ENCODE results near the gene SLC1A7.

The SLC1A7 gene

DNA sequence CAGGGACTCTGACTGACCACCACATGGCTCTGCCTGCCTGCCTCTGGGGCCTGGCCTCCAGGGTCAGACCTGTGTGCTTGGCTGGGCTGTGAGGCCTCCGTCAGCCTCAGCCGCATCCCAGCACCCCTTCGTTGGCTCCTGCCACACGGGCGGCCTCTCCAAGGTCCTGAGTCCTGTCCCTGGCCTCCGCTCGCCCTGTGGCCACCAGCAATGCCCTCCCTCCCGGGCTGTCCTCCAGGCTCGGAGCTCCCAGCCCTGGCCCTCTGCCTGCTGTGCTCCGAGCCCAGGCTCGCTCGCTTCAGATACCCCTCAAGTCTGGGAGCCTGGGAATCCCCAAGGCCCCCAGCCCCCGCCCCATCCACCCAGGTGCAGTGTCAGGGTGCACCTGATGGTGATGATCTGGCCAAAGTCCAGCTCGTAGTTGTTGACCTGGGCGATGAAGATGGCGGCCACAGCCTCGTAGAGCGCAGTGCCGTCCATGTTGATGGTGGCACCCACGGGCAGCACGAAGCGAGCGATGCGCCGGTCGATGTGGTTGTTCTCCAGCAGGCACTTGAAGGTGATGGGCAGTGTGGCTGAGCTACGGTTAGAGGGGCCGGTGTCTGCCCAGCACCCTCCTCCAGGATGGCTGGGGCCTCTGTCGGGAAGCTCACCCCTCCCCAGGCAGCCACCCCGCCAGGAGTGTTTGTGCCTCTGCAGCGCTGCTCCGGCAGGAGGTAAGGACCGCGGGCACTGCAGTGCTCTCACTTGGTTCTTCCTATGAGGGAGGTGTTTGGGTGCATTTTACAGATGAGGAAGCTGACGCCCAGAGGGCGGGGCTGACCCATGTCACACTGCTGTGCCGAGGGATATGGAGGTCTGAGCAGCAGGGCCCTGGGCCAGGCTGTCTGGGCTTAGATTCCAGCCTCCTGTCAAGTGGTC, 52.0 kb downstream of the SLC1A7 start:
- DNase-seq (ENCODE audit: low read depth), result no peak

DNA sequence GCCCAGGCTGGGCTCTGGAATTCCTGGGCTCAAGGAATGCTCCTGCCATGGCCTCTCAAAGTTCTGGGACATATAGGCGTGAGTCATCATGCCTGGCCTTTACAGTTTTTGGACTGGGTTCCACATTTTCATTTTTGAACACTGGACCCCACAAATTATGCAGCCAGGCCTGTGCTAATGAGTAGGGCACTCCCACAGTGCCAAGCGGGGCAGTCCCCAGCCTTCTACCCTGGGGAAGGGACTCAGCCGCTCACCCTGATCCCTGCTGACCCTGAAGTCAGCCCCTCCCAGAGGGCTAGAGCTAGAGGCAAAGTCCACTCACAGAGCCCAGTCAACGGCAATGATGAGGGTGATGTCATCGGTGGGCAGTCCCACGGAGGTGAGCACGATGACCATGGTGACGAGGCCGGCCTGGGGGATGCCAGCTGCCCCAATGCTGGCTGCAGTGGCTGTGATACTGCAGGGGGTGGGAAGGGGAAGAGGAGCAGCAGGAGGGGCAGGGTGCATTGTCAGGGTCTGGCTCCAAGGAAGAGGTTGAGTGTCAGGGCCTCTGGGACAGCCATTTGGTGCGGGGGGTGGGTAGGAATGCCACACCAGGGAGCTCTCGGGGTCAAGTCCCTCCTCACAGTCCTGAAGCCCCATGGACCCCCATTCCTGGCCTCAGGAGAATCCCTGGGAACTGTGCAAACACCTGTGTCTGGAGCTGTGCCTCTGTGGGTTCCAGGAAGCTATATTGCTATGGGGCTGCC, 52.8 kb downstream of the SLC1A7 start:
- no peak for DNase-seq (ENCODE audit: low read depth)

- DNase-seq (ENCODE audit: low read depth), result no peak
Measured at GRCh38 chr1:53088616-53089300, 53.7 kb downstream of the SLC1A7 start.

GRCh38 chr1:53087332-53088285, 54.8 kb downstream of the SLC1A7 start:
- no peak for DNase-seq (ENCODE audit: low read depth)

GRCh38 chr1:53086491-53087070, 55.9 kb downstream of the SLC1A7 start:
- no peak for DNase-seq (ENCODE audit: low read depth)

DNA sequence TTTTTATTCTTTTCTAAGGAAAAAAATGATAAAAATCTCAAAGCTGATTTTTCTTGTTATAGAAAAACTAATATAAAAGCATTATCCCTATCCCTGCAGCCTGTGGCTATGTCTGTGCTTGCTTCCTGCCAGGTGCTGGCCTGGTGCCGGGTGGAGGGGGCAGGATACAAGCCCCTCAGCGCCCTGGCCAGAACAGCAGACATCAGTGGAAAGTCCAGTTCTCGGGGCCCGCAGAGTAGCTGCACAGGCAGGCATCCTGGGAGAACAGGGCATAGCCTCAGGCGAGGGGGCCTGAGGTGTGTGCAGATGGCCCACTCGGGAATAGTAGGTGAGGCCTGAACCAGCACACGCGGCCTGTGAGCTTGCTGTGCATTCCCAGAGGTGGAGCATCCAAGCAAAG, 57.0 kb downstream of the SLC1A7 start:
- DNase-seq (ENCODE audit: low read depth), result no peak

DNA sequence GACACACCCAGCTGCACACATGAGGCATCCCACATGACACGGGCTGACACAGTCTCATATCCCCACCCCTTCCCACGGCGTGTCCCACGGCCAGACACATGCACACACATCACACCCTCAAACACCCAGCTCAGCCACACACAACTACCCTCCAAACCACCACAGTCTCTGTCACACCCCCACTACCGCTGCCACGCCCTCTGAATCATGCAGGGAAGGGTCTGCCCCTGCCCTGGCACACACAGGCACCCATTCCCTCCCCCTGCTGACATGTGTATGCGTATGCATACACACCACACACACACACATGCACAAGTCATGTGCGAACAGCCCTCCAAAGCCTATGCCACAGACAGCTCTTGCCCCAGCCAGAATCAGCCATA, 57.9 kb downstream of the SLC1A7 start:
- DNase-seq (ENCODE audit: low read depth), result no peak

DNA sequence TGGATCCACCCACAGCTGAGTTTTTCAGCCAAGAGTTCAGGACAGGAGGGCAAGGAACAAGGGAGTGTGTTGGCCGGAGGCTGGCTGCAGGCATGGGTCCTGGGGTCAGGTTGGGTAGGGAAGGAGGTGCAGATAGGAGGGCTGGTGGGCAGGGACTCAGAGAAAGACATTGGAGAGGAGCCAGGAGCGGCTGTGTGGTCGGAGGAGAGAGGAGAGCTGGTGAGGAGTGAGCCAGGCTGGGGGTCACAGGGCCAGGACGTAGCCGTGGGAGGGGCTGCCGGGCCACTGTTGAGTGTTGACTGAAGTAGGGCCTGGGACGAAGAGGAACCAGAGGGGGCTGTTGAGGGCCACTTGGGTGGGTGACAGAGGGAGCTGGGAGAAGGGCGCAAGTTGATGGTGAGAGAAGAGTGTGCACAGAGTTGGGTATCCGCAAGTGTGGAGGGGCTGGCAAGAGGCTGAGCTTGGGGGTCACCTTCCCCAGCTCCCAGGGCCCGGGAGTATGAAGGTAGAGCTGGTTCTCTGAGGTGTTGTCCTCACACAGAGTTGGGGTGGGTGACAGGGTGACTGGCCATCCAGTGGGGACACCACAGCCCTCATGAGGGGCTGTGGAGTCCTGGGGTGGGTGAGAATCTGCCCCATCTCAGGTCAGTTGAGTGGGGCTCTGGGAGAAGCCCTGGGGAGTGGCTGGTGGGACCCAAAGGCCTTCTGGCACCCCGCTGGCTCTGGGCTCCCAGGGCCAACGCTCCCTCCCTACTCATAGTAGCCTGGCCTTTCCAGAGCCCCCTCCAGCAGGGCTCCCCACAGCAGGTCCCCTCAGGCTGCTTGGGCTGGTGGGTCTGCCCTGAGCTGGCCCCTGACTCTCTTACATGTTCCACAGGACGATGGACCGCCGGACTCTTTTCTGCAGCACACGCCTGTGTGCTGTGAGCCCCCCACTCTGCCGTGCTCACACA, 58.5 kb downstream of the SLC1A7 start:
- DNase-seq (ENCODE audit: low read depth), result no peak

- no peak for DNase-seq (ENCODE audit: low read depth)
Measured at GRCh38 chr1:53082826-53083455, 59.5 kb downstream of the SLC1A7 start.

DNA sequence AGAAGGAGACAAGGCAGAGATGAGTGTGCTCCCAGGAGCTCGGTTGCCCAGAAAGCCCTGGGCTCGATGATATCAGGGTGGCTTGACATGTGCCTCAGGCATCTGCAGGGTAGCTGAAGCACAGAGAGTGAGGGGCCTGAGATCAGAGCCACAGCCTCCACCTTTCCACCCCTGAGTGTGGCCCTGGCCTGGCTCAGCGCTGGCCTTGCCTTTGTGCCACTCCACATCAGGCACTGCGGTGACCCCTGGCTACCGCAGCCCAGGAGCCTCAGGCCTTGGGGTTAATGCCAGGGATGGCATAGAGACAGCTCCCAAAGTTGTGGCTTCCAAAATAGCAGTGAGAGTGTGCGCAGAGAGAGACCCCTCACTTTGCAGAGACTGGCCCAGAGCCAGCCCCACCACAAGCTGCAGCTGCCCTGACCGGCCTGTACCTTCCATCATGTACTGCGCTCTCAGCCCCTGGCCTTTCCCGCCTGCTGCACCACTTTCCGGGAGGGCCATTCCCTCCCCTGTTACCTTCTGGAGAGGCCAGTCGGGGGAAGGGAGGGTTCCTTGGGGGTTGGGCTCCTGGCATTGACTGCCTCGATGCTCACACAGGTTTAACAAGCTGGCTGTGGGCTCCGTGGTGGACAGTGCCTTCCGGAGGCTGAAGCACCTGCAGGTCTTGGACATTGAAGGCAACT, 60.9 kb downstream of the SLC1A7 start:
- DNase-seq (ENCODE audit: low read depth), result no peak

- DNase-seq (ENCODE audit: low read depth), result no peak
Measured at GRCh38 chr1:53080769-53081168, 61.7 kb downstream of the SLC1A7 start.

- DNase-seq (ENCODE audit: low read depth), result no peak
Measured at GRCh38 chr1:53080041-53080440, 62.4 kb downstream of the SLC1A7 start.

DNA sequence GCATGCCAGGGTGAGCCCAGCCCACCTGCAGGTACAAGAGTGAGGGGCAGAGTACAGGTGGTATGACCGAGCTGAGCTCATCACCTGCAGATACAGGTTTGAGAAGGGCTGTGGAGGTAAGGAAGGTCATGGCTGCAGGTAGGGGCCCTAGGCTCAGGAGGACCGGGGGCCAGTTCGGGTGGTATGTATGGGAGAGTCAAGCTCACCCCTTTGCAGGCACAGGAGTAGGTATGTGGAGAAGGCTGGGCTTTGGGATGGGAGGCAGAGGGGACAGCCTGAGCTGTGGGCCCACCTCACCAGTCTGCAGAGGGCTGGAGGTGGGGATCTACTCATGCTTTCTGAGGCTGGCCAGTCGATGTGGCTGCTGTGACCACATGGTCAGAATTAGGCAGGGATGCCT, 63.2 kb downstream of the SLC1A7 start:
- DNase-seq (ENCODE audit: low read depth), result no peak

DNA sequence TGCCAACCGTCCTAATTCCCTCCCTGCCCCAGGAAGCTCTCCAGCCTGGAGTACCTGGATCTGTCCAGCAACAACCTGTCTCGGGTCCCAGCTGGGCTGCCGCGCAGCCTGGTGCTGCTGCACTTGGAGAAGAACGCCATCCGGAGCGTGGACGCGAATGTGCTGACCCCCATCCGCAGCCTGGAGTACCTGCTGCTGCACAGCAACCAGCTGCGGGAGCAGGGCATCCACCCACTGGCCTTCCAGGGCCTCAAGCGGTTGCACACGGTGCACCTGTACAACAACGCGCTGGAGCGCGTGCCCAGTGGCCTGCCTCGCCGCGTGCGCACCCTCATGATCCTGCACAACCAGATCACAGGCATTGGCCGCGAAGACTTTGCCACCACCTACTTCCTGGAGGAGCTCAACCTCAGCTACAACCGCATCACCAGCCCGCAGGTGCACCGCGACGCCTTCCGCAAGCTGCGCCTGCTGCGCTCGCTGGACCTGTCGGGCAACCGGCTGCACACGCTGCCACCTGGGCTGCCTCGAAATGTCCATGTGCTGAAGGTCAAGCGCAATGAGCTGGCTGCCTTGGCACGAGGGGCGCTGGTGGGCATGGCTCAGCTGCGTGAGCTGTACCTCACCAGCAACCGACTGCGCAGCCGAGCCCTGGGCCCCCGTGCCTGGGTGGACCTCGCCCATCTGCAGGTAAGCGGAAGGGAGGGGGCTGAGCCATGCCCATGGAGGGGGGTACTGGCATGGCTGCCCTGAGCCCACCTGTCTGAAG, 63.9 kb downstream of the SLC1A7 start:
- no peak for DNase-seq (ENCODE audit: low read depth)

DNA sequence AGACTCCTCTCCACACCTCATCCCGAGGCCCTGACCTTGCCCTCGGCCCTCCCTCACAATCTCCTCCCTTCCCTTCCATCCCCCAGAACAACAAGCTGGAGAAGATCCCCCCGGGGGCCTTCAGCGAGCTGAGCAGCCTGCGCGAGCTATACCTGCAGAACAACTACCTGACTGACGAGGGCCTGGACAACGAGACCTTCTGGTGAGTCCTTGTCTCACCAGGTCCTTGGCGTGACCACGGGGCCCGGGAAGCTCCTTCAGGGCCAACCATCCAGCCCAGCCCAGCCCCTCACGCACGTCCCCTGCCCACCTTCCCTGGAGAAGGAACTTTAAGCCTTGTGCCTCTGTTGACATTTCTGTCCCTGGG, 64.9 kb downstream of the SLC1A7 start:
- no peak for DNase-seq (ENCODE audit: low read depth)

DNA sequence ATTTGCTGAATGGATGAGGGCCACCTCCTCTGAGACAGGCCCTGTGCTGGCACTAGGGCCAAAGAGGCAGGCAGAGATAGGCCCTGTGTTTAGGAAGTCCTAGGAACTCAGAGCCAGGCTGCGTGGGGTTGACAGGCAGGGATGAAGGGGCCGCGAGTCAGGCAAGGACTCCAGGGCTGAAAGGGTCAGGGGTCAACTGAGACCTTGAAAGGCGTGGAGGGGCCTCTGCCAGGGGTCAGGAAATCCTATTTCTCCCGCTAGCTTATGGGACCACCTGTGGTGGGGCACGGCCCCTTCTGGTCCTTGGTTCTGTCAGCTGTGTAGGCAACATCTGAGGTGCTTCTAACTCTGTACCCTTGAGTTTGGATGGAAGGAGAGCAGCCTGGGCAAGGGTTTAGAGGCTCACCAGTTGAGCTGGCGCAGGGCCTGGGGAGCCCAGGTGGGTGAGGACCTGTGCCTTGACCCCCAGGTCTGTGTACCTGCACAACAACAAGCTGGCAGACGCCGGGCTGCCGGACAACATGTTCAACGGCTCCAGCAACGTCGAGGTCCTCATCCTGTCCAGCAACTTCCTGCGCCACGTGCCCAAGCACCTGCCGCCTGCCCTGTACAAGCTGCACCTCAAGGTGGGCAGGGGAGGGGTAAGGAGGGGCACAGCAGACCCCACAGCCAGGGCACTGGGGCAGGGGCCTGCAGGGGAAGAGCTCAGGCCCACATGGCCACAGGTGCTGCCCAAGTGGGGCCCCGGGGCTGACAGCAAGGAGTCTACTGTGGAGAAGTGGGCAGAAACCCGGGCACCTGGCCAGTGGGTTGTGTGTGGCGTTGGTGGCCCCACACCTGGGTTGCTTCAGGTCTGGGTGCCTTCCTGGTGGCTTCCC, 65.5 kb downstream of the SLC1A7 start:
- DNase-seq (ENCODE audit: low read depth), result no peak

- no peak for DNase-seq (ENCODE audit: low read depth)
Measured at GRCh38 chr1:53076165-53076564, 66.3 kb downstream of the SLC1A7 start.
